ENCODE measurements around the gene LARP4B.

GRCh38 chr10:824497-824896, 107.0 kb downstream of the LARP4B start:
- TF ChIP-seq POLR2AphosphoS5 (IDR thresholded peaks at IDR 0.05; ENCODE audit: borderline replicate concordance, low read depth, low read length) (no peak), EZH2 (IDR thresholded peaks at IDR 0.05) (no peak), FOXP2 (optimal IDR thresholded peaks at IDR 0.05; ENCODE audit: control extremely low read depth, extremely low read length, insufficient read depth) (no peak)
